HG03520 (cell line): ENCODE measurements around the gene SLC23A1.
"Not testable (repeated sequence)": the region's sequence is repeated elsewhere in the genome, so short reads cannot be mapped to it uniquely, and the experiment has no call there.

ENCODE experiments used
- ATAC-seq: cut with Tn5 transposase; IDR thresholded peaks from one replicate; pipeline ENCODE4 v1.9.1; 2021; ENCODE audit warnings: mild to moderate bottlenecking, moderate library complexity; ENCODE audit not compliant: unreplicated experiment

The SLC23A1 gene

DNA sequence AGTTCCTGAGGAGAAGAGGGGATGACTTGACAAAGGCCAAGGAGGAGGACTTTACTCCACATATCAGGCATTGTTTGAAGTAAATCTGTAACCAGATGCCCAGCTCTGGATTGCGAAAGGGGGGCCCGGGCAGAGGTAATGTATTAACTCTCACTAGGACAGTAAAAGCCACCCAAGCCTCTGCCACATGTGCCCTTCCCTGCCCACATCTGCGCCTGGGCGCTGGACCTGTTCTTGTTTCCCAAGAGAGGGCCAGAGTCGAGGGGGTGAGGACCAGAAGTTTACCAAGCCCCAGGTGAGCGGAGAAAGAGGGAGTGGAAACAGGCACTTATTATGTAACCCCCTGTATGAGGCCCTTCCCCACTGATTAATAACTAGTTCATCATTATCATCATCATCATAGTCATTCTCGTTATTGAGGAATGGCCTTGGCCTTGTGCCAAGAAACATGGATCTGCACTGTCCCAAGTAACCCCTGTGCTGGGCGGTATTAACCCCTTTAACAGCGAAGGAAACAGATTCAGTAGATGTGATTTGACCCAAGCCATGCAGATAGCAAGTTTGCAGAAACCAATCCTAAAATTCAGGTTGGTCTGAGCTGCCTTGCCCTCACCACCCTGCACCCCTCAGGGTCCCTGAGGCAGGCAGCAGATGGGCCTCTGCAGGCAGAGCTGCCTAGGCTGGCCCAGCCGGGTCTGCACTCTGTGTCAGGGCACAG, at the start of gene SLC23A1:
Gene SLC23A1, minus strand, starts transcription at position 23 of the 718 bp plus-strand sequence. CDS start 44 bp downstream, outside the sequence.
- no peak for ATAC-seq

DNA sequence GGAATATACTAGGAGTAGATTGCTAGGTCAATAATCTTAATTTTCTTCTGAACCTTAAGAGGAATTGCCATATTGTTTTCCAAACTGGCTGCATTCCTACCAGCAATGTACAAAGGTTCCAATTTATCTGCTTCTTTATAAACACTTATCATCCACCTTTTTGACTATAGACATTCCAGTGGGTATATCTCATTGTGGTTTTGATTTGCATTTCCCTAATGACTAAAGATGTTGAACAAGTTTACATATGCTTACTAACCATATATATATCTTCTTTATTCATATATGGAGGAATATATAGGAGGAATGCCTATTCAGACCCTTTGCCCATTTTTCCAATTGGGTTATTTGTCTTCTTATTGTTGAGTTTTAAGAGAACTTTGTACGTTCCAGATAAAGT, 48.6 kb upstream of the SLC23A1 start:
- ATAC-seq: no peak

DNA sequence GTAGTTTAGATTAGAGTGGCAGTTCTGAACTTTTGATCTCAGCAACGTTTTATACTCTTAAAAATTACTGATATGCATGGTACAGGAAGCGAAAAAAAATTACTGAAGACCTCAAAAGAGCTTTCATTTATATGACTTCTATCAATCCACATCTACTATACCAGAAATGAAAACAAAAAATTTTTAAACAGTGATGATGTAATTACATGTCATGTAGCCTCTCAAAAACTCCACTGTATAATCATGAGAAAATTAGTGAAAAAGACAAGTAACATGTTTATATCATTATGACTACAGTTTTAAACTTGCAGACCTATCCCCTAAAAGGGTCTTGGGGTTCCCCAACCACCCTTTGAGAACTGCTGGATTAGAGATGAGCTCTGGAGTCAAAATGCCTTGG, 46.9 kb upstream of the SLC23A1 start:
- no peak for ATAC-seq

DNA sequence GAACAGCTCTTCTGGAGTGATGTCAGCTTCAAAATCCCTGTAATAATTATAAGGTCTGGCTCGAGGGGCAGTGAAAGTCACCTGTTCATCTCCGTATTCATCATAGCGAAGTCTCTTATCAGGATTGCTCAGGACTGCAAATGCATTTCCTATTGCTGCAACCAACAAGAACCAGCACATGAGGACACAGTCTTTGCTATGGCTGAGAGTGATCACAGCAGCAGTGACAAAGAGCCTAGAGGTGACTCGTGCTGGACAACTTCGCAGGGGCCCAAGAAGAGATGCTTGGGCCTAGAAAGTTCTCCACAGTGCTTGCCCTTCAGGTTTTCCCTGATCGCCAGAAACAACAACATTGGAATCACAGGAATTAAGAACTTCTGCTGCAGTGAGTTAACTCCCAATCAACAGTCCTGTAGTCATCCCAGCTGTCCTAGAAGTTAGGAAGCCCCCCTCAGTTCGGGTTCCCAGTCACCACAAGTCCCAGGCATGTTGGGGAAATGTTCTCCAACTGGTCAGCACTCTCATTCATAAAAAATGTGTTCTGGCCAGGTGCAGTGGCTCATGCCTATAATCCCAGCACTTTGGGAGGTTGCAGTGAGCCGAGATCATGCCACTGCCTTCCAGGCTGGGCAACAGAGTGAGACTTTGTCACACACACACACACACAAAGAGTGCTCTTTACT, 43.2 kb upstream of the SLC23A1 start:
- no peak for ATAC-seq

DNA sequence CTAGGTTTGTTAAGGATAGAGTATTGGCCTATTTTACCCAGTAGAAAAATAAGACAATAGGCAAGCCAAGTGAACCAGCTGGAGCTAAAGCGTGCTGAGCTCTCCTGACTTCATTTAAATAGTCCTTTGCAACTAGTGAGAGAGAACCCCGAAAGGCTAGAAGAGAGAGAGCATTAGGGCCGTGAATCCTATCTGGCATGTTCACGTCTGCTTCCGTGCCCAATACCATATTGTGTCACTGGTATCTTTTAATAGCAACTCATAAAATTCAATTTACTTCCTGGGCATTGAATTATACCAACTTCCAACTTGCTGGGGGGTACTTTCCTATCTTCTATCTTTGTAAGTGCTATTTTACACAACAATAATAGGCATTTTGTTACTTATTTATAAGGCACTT, 42.4 kb upstream of the SLC23A1 start:
- no peak for ATAC-seq

DNA sequence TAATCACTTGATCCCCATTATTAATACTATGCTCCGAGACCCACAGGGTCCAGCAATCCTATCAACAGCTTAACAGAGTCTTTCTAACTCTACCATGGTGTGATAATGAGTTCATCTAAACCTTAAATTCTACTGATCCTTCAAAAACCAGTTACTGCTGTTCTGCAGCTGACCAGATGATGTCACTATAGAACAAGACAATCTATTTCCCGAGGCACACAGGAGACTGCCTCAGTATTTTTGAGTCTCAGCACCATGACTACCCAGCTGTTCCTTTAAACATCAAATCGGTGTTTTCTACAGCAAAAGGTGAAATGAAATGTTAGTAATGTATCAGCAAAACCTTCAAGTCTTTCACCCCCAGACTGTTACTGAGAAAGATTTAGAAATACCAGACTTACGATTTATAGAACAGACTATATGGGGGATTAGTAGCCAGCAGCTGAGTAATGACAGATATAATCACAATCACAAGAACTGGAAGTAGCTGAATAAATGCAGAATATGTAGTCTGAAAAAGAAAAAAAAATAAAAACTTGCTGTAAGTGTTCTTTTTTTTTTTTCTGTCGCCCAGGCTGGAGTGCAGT, 39.3 kb upstream of the SLC23A1 start:
- ATAC-seq: no peak

DNA sequence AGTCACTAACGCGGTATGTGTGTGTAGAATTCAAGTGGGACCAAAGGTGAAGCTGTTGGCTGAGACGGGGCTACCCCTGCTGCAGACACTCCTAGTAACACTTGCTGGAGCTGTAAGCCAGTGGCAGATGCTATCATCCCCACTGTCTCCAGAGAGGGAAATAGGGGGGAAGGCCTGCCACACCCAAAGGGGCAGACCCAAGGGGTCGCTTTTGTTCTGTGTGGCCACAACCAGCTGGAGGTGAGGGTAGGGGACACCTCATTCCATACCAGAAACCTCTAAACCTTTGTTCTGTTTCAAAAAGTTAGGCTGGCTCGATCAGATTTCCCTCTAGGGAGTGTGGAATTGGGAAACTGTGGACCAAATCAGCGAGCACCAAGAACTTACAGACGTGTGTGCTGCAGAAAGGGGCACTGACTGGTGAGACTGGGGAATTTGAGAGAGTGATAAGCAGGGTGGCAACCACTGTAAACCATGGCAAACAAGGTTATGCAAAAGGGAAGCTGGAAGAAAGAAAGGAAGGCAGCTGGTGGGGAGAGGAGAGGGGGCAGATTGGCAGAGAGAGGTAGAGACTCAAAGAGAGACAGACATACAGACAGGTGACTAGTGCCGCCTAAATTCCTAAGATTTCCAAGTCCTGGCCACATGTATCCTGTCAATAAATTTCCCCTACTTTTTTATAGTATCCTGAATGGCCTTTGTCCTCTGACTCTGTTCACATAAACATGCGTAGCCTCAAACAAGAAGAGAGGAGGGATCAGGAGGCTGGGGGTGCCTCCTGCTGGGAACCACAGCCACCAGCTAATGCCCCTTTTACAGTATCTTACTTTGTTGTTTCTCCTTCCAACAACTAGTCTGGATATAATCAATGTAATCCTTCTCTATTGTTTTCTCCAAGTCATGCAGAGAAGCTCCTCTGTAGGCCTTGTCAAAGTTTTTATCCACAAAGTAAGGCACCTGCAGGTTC, 36.4 kb upstream of the SLC23A1 start:
- ATAC-seq: no peak

DNA sequence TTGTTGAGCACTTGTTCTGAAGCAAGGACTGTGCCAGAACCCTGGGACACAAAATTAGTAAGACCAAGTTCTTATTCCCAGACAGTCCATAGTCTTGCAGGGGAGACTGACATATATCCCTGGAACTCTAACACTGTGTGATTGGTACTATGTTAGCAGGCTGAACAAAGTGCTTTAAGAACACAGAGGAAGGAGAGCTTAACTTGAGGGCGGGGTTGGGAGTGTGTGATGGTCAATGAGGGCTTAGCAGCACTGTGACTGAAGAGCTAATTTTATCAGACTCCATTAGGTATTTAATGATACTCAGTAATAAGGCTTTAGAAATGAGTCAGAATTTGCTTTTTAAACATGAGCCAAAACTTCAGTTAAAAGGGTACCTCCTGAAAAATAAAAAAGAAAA, 35.7 kb upstream of the SLC23A1 start:
- ATAC-seq: no peak

DNA sequence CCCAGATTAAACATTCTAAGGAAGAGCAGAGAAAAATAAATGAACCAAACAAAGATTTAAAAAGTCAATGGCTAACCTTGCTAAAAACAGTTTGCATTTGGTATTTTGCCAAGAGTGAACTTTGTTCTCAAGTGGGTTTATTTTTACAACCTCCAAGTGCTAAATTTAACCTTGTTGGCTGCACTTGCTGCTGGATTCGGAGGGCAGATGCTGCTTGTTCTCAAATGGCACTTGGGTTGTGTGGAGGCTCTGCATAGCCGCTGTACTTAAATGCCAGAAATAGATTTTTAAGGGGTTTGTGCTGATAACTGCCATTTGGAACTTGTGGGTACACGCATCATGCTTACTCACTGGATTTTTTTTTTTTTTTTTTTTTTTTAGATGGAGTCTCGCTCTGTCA, 34.1 kb upstream of the SLC23A1 start:
- ATAC-seq: no peak

DNA sequence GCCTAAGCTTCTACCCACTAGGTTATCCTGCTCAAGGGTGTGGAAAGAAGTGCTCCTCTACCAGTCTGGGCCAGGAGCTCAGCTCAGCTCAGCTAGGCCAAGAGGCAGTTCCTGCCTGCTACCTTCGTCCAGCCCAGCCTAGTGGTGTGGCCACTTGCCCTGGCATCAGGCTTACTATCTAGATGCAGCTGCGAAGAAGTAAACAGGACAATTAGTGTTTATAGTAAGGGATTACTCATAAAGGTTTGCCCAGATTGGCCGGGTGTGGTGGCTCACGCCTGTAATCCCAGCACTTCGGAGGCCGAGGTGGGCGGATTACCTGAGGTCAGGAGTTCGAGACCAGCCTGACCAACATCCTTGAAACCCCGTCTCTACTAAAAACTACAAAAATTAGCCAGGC, 33.6 kb upstream of the SLC23A1 start:
- ATAC-seq: no peak

DNA sequence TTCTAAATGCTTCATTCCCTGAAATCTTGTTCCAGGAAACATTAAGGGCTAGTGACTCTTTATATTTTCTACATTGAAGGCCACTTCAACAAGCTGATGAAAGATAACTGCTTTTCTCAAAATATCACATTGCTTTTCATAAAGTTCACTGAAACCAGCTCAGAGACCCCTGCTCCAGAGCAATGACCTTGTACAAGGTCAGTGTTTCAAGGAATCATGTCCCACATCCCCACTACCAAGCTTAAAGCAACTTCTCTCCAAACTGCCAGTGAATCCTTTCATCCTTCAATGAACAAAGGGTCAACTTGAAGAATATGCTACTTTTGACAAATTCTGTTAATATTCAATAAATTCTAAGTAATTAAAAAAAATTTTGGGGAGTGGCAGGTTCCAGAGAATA, 32.8 kb upstream of the SLC23A1 start:
- ATAC-seq: no peak

DNA sequence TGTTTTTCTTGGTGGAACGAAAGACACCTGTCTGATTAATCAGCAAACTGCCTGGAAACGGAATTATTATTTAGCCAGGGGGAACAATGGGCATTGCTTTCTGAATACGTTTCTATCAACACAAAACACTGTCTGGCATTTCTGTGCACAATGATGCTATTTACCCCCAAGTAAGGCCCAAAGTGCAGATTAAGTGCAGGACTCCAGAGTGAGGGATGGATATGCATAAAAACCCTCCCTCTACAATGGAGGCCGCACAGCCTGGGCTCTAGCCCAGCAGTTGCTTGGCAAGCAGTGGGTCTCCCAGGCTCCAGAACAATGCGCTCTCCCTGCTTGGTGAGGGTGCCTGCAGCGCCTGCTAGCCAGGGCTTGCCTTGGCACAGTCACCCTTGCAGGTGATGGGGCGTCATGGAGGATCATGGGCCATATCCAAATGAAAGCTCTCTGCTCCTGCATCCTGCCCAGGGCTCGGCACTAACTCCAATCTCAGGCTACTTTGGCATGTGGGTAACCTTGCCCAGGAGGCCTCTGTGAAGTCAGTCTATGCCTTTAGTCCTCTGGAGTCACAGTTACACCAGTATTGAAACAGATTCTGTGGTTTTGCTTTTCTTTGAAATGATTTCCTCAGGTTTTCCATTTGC, 32.2 kb upstream of the SLC23A1 start:
- no peak for ATAC-seq

DNA sequence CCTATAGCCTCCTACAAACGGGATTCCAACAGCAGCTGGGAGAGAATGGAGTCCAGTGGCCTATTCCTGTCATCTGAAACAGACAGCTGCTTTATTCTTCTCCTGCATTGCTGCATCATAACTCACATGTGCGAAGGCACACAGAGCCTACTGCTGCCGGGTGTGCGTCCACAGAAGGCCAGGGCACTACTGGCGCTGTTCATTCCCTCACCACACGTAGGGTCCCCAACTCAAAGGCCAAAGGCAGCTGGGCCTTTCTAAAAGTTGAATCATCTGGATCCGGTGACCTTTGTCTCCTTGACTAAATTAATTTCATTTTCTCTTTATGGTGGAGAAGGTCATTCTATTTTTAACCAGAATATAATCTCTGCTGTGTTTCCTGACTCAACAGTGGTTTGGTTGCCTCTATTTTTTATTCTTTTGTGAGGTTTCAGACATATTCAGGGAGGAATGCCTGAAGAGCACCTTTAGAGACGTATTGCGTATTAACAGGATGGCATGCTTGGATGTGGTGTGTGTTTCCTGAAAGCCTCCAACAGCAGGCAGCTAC, 31.6 kb upstream of the SLC23A1 start:
- no peak for ATAC-seq

DNA sequence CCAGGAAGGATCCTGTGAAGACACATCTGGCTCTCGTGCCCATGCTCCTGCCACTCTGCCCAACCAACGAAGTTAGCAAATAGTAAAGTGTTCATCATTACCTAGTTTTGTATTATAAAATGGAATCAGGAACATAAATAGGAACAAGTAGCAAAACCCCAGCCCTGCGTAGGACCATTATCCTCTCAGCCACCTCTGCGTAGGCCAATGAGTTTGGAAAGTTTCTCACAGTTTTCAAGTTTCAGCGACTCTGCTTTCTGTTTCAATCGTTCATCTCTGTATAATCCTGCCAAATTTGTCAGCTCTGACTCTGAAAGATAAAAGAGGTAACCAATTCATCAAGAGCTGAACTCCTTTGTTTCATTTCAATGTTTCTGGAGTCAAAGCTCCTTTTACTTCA, 30.9 kb upstream of the SLC23A1 start:
- ATAC-seq: no peak

DNA sequence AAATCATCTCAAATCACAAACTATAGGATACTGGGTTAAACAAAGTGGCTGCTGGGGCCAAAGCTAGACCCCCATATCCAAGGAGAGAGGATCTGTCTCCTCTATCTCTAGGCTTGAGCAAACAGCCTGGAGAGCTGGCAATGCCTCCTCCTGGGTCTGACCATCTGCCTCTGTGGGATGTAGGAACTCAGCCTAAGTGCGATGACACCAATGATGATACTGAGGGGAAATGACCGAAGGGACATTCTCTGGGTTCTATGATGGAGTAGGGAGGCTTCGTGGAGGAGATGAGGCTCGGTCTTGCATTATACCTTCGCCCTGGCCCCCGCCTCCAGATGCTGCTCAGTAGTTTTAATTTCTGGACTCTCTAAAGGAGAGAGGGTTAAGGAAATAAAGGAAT, 30.1 kb upstream of the SLC23A1 start:
- no peak for ATAC-seq

DNA sequence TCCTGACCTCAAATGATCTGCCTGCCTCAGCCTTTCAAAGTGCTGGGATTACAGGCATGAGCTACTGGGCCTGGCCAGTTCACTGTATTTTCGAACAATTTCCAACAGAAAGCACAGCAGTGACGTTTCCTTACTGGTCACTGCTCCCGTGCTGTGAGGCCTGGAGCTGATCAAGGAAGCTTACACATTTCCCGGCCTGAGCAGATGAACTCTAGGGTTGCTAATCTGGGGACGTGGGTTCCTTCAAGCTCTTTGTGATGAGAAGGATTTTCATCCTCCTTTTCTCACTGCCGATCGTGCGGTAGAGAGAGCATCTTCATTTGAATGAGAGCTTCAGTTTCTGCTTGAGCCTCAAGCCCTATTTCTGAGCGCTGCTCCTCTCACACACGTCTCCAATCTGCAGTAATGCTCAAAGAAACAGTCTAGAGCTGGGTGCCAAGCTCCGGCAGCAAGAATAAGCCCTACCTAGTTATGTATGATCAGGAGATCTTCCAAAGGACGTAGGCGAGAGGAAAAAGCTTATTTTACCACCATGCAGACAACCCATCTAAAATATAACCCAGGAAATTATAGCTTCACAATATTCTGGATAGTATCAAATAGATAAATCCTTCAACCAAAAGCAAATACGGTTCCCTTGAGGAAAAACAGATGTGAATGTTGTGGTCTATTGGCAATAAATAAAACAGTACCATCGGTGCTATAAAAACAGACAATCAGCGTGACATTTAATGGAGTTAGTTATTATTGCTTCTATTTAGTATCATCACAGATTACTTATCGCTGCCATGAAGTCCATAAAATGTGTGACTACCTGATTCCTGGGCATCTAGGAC, 28.1 kb upstream of the SLC23A1 start:
- no peak for ATAC-seq

DNA sequence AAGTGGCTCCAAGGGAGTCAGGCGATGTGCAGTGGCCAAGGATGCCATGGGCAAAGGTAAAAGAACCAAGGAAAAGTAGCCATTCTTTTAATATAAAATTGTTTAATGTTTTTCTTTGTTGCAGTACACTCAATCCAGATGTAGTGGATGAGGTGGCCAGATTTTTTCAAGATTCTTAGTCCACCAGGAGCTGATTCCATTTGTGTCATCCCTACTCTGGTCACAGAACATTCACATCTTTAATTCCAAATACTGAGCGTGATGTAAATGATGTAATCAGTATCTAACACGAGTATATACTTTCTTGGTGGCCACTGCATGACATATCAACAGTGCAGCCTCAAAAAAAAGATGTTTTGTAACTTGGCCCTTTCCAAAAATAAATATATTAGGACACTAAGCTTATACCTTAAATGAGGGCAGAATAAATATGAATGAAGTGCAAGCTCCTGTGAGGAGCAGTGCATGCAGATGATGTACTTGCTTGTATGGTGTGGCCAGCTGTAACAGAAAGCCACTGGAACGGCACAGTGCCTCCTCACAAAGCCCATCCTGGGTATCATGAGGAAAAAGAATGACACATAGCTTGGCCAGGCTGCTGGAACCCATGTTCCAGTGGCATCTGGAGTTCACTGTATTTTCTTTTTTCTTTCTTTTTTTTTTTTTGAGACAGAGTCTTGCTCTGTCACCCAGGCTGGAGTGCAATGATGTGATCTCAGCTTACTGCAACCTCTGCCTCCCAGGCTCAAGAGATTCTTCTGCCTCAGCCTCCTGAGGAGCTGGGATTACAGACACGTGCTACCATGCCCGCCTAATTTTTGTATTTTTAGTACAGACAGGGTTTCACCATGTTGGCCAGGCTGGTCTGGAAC, 27.3 kb upstream of the SLC23A1 start:
- no peak for ATAC-seq

DNA sequence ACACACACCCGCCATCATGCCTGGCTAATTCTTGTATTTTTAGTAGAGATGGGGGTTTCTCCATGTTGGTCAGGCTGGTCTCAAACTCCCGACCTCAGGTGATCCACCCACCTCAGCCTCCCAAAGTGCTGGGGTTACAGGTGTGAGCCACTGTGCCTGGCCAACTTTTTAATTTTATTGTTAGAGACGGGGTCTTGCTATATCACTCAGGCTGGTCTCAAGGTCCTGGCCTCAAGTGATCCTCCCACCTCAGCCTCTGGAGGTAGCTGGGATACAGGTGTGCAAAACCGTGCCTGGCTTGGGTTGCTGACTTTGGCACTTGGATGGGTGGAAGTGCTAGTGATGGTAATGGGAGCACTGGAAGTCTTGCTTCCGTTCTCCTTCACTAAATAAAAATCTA, 26.0 kb upstream of the SLC23A1 start:
- ATAC-seq: not testable (repeated sequence)

DNA sequence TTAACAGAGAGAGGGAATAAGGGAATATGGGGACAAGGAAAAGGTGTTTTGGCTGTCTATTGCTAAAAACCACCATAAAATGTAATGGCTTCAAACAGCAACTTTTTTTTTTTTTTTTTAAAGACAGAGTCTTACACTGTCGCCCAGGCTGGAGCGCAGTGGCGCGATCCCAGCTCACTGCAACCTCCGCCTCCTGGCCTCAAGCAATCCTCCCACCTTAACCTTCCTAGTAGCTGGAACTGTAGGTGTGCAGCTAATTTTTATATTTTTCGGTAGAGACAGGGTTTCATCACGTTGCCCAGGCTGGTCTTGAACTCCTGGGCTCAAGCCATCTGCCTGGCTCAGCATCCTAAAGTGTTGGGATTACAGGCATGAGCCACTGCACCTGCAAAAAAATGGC, 25.1 kb upstream of the SLC23A1 start:
- no peak for ATAC-seq
